OCI-LY3 (cell line): ENCODE measurements around the gene MASP1.

Experiments
- EZH2phosphoT487 ChIP-seq: fragments of 200-600 bp; shearing (Covaris generic); IDR thresholded peaks from 2 replicates; pipeline ENCODE4 v1.6.1; 2018; ENCODE audit warnings: antibody characterized with exemption, mixed run types, low read depth
- TF ChIP-seq, protein P1 (sequence below): fragments of 200-600, 300-600 bp; sonication (generic); IDR thresholded peaks from 2 replicates; pipeline ENCODE4 v1.5.1; 2014; ENCODE audit warnings: antibody characterized with exemption, low read length, low read depth

DNA sequence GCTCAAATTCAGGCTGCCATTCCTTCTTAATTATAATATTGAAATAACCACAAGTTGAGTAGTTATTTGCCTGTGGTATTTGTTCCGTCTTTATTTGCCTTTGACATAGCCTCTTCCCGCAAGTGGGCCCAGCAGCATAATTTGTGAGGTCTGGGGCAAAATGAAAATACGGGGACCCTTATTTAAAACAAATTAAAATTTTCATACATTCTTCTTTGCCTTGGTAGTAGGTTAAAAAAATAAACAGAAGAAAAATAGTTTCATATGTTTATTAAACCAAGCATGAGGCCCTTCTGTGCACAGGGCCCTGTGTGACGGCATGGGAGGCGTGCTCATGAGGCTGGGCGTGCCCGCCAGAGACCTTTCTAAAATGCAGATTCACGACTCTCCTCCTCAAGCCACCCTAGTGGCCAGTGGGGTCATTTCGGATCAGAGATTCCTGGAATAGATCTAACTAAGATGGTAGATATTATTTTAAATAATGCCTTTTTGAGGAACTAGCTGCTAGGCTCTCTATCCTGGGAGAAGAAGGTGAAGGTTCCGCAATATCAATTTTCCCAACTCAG, 35.4 kb downstream of the MASP1 start:
- TF ChIP-seq, protein P1, sequence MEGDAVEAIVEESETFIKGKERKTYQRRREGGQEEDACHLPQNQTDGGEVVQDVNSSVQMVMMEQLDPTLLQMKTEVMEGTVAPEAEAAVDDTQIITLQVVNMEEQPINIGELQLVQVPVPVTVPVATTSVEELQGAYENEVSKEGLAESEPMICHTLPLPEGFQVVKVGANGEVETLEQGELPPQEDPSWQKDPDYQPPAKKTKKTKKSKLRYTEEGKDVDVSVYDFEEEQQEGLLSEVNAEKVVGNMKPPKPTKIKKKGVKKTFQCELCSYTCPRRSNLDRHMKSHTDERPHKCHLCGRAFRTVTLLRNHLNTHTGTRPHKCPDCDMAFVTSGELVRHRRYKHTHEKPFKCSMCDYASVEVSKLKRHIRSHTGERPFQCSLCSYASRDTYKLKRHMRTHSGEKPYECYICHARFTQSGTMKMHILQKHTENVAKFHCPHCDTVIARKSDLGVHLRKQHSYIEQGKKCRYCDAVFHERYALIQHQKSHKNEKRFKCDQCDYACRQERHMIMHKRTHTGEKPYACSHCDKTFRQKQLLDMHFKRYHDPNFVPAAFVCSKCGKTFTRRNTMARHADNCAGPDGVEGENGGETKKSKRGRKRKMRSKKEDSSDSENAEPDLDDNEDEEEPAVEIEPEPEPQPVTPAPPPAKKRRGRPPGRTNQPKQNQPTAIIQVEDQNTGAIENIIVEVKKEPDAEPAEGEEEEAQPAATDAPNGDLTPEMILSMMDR: no peak
- TF ChIP-seq EZH2phosphoT487: no peak
